ENCODE measurements around the gene BPIFB1.

GRCh38 chr20:33284937-33285336 is 1.9 kb downstream of the BPIFB1 start:
- TF ChIP-seq, protein P1, sequence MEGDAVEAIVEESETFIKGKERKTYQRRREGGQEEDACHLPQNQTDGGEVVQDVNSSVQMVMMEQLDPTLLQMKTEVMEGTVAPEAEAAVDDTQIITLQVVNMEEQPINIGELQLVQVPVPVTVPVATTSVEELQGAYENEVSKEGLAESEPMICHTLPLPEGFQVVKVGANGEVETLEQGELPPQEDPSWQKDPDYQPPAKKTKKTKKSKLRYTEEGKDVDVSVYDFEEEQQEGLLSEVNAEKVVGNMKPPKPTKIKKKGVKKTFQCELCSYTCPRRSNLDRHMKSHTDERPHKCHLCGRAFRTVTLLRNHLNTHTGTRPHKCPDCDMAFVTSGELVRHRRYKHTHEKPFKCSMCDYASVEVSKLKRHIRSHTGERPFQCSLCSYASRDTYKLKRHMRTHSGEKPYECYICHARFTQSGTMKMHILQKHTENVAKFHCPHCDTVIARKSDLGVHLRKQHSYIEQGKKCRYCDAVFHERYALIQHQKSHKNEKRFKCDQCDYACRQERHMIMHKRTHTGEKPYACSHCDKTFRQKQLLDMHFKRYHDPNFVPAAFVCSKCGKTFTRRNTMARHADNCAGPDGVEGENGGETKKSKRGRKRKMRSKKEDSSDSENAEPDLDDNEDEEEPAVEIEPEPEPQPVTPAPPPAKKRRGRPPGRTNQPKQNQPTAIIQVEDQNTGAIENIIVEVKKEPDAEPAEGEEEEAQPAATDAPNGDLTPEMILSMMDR (IDR thresholded peaks at IDR 0.05; ENCODE audit: extremely low read depth in 1 of 2, insufficient read depth in 1 of 2, low read depth in 1 of 2, low read length in 2 of 2): no peak
- TF ChIP-seq POLR2A (IDR thresholded peaks at IDR 0.05; ENCODE audit: low read depth, low read length): no peak
- TF ChIP-seq EZH2 (IDR thresholded peaks at IDR 0.05; ENCODE audit: borderline replicate concordance, low read depth, low read length, severe bottlenecking): no peak
- no peak for TF ChIP-seq MYC (IDR thresholded peaks at IDR 0.05; ENCODE audit: low read depth, low read length)
- no peak for TF ChIP-seq POLR2AphosphoS5 (IDR thresholded peaks at IDR 0.05; ENCODE audit: insufficient read depth, low read depth, low read length)
- TF ChIP-seq JUN (IDR thresholded peaks at IDR 0.05; ENCODE audit: borderline replicate concordance, insufficient read depth, insufficient read length, low read depth): no peak
- TF ChIP-seq FOS (IDR thresholded peaks at IDR 0.05; ENCODE audit: borderline replicate concordance, insufficient read depth, low read length): no peak
- TF ChIP-seq MAX (IDR thresholded peaks at IDR 0.05; ENCODE audit: insufficient read depth, insufficient read length): no peak
- TF ChIP-seq GATA2 (IDR thresholded peaks at IDR 0.05; ENCODE audit: insufficient read depth, insufficient read length, low read depth, low read length): no peak
